ACC112 (cell line): ENCODE results near the gene SPSB4.

Experiments used
- H2AFZ ChIP-seq: fragments of 200-600 bp; sonication (generic); one replicate; pipeline ENCODE4 v1.6.0; 2017; ENCODE audit warnings: antibody characterized with exemption, low read length; ENCODE audit not compliant: unreplicated experiment
- H3K27ac ChIP-seq: fragments of 200-600 bp; sonication (generic); 2 replicates; pipeline ENCODE4 v1.5.1; 2014; ENCODE audit warnings: low read depth, mild to moderate bottlenecking, antibody characterized with exemption, low read length, moderate library complexity
- H3K27me3 ChIP-seq: fragments of 200-600 bp; sonication (generic); 2 replicates; pipeline ENCODE4 v1.6.1; 2014; ENCODE audit warnings: mild to moderate bottlenecking, antibody characterized with exemption, low read length, moderate library complexity, mixed read lengths; ENCODE audit not compliant: insufficient read depth
- H3K36me3 ChIP-seq: fragments of 200-600 bp; sonication (generic); 2 replicates; pipeline ENCODE4 v1.6.1; 2016; ENCODE audit warnings: mild to moderate bottlenecking, antibody characterized with exemption, low read length, moderate library complexity, mixed read lengths; ENCODE audit not compliant: insufficient read depth
- H3K4me1 ChIP-seq: fragments of 200-600 bp; sonication (generic); one replicate; pipeline ENCODE4 v1.6.1; 2016; ENCODE audit warnings: low read length, mixed read lengths; ENCODE audit not compliant: insufficient read depth, unreplicated experiment, control insufficient read depth
- H3K4me3 ChIP-seq: fragments of 200-600 bp; sonication (generic); 2 replicates; pipeline ENCODE4 v1.5.1; 2014; ENCODE audit warnings: mild to moderate bottlenecking, low read depth, low read length
- H3K79me2 ChIP-seq: fragments of 200-600 bp; sonication (generic); one replicate; pipeline ENCODE4 v1.6.0; 2016; ENCODE audit warnings: low read length; ENCODE audit not compliant: control insufficient read depth, unreplicated experiment, insufficient read depth

Gene SPSB4

DNA sequence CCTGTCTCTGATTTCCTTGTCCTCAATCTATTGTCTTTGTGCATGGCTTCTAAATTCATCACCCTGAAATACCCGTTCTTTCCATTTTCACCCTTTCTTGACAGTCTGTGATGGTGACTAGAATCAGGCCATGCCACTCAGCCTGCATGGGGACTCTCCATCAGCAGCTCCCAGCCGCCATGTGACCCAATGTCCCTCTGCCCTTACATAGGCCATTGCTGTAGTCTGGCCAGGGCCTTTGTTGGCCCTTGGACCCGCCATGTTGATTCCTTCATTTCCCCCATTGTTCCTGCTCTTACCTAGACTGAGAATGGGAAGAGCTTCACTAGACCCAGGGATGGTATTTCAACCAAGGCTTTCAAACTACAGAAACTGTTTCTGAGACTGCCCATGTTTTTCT, 45.8 kb downstream of the SPSB4 start:
- Histone ChIP-seq H3K27me3 (peaks cover 27% of the 10 kb centered on the region), H2AFZ (no peak overlapping the region), H3K36me3 (no peaks in the 10 kb centered on the region), H3K4me3 (no peak overlapping the region), H3K4me1 (no peaks in the 10 kb centered on the region), H3K79me2 (no peaks in the 10 kb centered on the region), H3K27ac (no peak overlapping the region)

GRCh38 chr3:141100112-141100511, 49.0 kb downstream of the SPSB4 start:
- H2AFZ ChIP-seq, result no peak overlapping the region
- no peaks in the 10 kb centered on the region for H3K36me3 ChIP-seq
- no peak overlapping the region for H3K27ac ChIP-seq
- no peaks in the 10 kb centered on the region for H3K4me1 ChIP-seq
- H3K27me3 ChIP-seq, result peaks cover 25% of the 10 kb centered on the region
- no peaks in the 10 kb centered on the region for H3K79me2 ChIP-seq
- H3K4me3 ChIP-seq, result no peak overlapping the region

- Histone ChIP-seq H3K4me3 (no peak overlapping the region), H3K27ac (no peak overlapping the region)
Measured at GRCh38 chr3:141100531-141101320, 49.6 kb downstream of the SPSB4 start.

DNA sequence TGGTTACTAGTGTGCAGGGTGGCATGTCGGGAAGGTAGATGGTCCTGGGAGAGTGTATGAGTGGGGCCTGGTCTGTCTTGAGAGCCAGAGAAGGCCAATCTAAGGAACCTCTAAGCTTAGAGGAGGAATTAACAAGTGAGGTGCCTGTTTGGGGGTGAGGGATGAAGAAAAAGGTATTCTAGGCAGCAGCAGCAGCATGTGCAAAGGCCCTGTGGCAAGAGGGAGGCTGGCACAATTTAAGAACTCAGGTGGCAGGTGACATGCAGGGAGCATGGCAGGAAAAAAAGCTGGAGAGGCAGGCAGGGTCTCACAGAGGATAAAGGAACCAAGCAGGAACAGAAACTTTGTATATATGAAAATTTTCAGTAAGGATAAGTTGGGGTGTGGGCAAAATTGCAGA, 51.2 kb downstream of the SPSB4 start:
- H3K4me1 ChIP-seq, result no peaks in the 10 kb centered on the region
- no peak overlapping the region for H2AFZ ChIP-seq
- no peaks in the 10 kb centered on the region for H3K79me2 ChIP-seq
- H3K36me3 ChIP-seq, result no peaks in the 10 kb centered on the region
- H3K4me3 ChIP-seq, result no peak overlapping the region
- peaks cover 17% of the 10 kb centered on the region for H3K27me3 ChIP-seq
- H3K27ac ChIP-seq, result no peak overlapping the region

More at GRCh38 chr3:141100531-141101320, 49.6 kb downstream of the SPSB4 start:
- Histone ChIP-seq H3K79me2 (no peaks in the 10 kb centered on the region), H2AFZ (no peak overlapping the region), H3K27me3 (peaks cover 18% of the 10 kb centered on the region), H3K4me1 (no peaks in the 10 kb centered on the region), H3K36me3 (no peaks in the 10 kb centered on the region)

DNA sequence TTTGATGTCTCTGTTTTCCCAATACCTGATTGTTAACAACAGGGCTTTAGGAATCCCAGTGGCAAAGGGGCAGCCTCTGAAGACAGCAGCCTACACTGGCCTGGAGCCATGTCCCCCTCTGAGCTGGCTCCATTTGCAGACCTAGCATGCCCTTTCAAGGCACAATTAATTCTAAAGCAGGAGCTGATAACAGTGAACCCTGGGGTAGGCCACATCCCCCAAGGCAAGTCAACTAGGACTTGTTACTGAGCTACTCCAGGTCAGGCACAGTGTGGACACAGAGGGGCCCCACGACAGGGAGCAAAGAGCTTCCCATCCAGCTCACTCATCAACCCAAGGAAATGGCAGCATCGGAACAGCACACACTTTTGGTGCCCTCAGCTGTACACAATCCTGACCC, 51.9 kb downstream of the SPSB4 start:
- H3K4me3 ChIP-seq, result no peak overlapping the region
- no peak overlapping the region for H2AFZ ChIP-seq
- H3K36me3 ChIP-seq, result no peaks in the 10 kb centered on the region
- H3K4me1 ChIP-seq, result no peaks in the 10 kb centered on the region
- no peaks in the 10 kb centered on the region for H3K79me2 ChIP-seq
- peaks cover 17% of the 10 kb centered on the region for H3K27me3 ChIP-seq
- H3K27ac ChIP-seq, result no peak overlapping the region

DNA sequence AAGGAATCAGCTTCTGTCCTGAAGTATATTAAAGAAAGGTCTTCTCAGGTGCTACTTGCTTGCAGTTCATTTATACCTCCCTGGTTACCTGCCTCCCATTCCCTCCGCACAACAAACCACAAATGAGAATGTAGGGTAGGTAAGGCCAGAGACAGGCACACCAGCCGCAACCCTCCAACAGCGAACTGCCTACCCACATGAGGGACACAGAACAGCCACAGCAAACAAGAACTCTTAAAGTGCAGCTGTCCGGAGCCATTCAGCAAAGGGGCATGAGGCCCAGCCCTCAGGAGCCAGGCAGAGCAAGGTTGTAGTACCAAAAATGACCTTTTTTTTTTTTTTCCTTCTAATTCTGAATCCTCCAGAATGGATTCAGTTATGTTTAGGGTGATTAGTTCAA, 52.4 kb downstream of the SPSB4 start:
- no peaks in the 10 kb centered on the region for H3K36me3 ChIP-seq
- H3K4me1 ChIP-seq, result no peaks in the 10 kb centered on the region
- no peak overlapping the region for H3K4me3 ChIP-seq
- H2AFZ ChIP-seq, result no peak overlapping the region
- H3K27ac ChIP-seq, result no peak overlapping the region
- H3K79me2 ChIP-seq, result no peaks in the 10 kb centered on the region
- H3K27me3 ChIP-seq, result peaks cover 17% of the 10 kb centered on the region

GRCh38 chr3:141104151-141104821, 53.1 kb downstream of the SPSB4 start:
- Histone ChIP-seq H3K4me3 (no peak overlapping the region), H3K27ac (no peak overlapping the region), H3K4me1 (no peaks in the 10 kb centered on the region), H3K27me3 (peaks cover 17% of the 10 kb centered on the region), H3K36me3 (no peaks in the 10 kb centered on the region), H2AFZ (no peak overlapping the region), H3K79me2 (no peaks in the 10 kb centered on the region)

DNA sequence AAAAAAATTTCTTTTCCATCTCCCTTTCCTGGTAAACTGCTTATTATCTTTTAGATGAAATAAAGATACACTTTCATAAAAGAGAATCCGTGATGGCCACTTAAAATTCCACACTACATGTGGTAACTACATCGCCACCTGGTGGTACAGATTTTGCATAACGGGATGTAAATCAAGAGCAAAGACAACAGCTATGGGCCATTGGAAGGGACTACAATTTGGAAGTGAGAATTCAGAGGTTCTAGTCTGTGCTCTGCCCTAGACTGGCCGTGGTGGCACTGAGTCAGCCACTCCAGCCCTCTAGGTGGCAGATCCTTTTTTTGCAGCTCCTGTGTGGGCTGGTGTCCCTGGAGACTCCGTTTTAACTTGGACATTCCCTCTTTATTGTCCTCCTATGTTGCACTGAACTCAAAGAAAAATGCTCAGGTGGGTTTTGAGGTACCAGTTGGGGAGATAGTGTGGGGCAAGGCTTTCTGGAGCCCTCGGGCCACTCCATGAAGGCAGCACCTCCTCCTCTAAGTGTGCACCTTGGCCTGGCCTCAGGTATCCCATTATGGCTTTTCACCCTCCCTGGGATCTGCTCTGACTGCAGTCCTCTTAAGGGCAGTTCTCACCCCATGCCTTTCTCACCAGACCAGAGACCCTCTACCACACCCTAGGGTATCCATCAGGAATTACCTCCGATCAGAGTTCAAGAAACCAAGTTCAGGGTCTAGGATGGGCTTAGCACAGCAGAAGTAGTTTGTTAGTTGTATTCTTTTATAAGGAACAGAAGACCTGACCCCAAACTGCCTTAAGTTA, 54.9 kb downstream of the SPSB4 start:
- no peak overlapping the region for H3K27ac ChIP-seq
- H3K4me1 ChIP-seq, result no peaks in the 10 kb centered on the region
- no peaks in the 10 kb centered on the region for H3K36me3 ChIP-seq
- H3K4me3 ChIP-seq, result no peak overlapping the region
- H2AFZ ChIP-seq, result no peak overlapping the region
- no peaks in the 10 kb centered on the region for H3K79me2 ChIP-seq
- H3K27me3 ChIP-seq, result peaks cover 20% of the 10 kb centered on the region; the same call in 1 of the 2 replicates

- Histone ChIP-seq H2AFZ (no peak overlapping the region), H3K79me2 (no peaks in the 10 kb centered on the region), H3K36me3 (no peaks in the 10 kb centered on the region), H3K27me3 (peaks cover 20% of the 10 kb centered on the region; the same call in 1 of the 2 replicates), H3K4me3 (no peak overlapping the region), H3K4me1 (no peaks in the 10 kb centered on the region), H3K27ac (no peak overlapping the region)
Measured at GRCh38 chr3:141106842-141107241, 55.7 kb downstream of the SPSB4 start.

DNA sequence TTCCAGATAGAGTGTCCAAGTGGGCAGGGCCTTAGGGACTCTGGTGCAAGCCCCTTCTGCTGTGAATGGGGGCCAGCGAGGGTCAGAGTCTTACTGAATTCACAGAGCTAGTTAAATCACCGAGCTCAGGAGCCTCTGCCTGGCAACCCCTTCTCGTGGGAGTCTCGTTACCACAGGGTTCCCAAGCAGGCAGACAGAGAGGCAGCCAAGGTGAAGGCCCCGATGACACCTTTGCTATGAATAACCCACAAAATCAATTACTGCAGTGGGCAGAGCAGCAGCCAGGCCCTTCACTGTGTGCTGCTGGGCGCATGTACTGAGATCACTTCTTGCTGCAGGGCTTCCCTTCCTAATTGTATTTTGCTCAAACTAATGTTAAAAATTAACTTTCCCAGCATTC, 56.9 kb downstream of the SPSB4 start:
- Histone ChIP-seq H3K4me1 (no peaks in the 10 kb centered on the region), H3K4me3 (no peak overlapping the region), H3K27ac (no peak overlapping the region), H2AFZ (no peak overlapping the region), H3K79me2 (no peaks in the 10 kb centered on the region), H3K27me3 (0 out of 2 replicates have a peak, but pooled peaks cover 13% of the 10 kb centered on the region), H3K36me3 (no peaks in the 10 kb centered on the region)
